ENCODE results near the gene XXYLT1. TPM values are rescaled to one million over a fixed set of nuclear protein-coding genes. Genes with fewer than 3 reads are reported as not detected.

The XXYLT1 gene
- total and polyA plus RNA-seq, 9 of the 15 experiments (the other 6 are each of a cell fraction or from before 2014, with no cell fraction given): 1.9 to 18.9 (median 15.0) TPM

DNA sequence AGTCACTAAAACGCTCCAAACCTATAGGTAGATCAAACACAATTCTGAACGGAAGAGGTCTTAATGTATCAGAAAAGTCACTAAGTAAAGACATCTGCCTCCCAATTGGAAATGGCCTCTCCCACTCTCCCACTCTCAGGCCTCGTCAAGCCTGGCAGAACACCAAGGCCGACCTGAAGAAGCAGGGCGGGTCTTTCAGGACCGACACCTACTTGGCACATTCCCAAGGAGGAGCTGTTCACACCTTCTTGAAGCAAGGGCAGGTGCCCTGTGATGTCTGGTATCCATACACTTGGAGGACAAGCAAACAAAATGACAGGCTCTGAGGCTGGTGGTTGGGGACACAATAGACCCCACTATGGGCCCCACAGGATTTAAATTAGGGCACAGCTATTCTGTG is 30.0 kb downstream of the XXYLT1 start:
- intact Hi-C loops (cut with micrococcal nuclease): no loop called here
- Histone ChIP-seq H3K27me3 (ENCODE audit: control insufficient read depth in 2 of 2, insufficient read depth in 2 of 2, low read length in 2 of 2) (no peaks in the 10 kb centered on the region), H3K9me3 (replicated peaks; ENCODE audit: control insufficient read depth, insufficient read depth, low read depth, low read length) (peaks cover 7% of the 10 kb centered on the region; the same call in 1 of the 2 replicates), H3K36me3 (ENCODE audit: control insufficient read depth, insufficient read depth, low read length) (peaks cover 7% of the 10 kb centered on the region; the same call in 1 of the 3 replicates), H3K4me3 (no peak overlapping the region), H3K9ac (ENCODE audit: insufficient read depth in 1 of 2, low read depth in 2 of 2, low read length in 2 of 2) (no peak overlapping the region), H3K27ac (ENCODE audit: extremely low read depth, low read depth, low read length) (no peak overlapping the region), H3K4me2 (ENCODE audit: insufficient read depth, low read length) (no peak overlapping the region), H2AFZ (ENCODE audit: low read depth, low read length) (no peak overlapping the region), H3K9me1 (ENCODE audit: control insufficient read depth, insufficient read depth, low read length) (no peaks in the 10 kb centered on the region), H3K4me1 (replicated peaks in 1 of 2; ENCODE audit: control insufficient read depth in 2 of 2, insufficient read depth in 2 of 2, low read length in 2 of 2) (no peaks in the 10 kb centered on the region), H3K79me2 (ENCODE audit: control insufficient read depth, insufficient read depth, low read length) (no peaks in the 10 kb centered on the region), H4K20me1 (replicated peaks; ENCODE audit: control insufficient read depth, insufficient read depth, low read length) (no peaks in the 10 kb centered on the region)
- in situ Hi-C loops (cut with MboI): no loop called here
- WGBS (ENCODE audit: insufficient coverage, low coverage, missing lambda C conversion rate): 68% methylated on average over 6 of the region's 6 CpGs
- CTCF ChIA-PET (ENCODE audit: low intra/inter-chr PET ratio): no interaction called here
- no TSS peak for BruUV-seq (replicated peaks)
- FAIRE-seq: no peak
- no peak for ATAC-seq
- DNase-seq (ENCODE audit: extremely low read depth in 1 of 4, low spot score in 3 of 4): no peak
- POLR2A ChIA-PET: no interaction called here
- TF ChIP-seq, protein P1, sequence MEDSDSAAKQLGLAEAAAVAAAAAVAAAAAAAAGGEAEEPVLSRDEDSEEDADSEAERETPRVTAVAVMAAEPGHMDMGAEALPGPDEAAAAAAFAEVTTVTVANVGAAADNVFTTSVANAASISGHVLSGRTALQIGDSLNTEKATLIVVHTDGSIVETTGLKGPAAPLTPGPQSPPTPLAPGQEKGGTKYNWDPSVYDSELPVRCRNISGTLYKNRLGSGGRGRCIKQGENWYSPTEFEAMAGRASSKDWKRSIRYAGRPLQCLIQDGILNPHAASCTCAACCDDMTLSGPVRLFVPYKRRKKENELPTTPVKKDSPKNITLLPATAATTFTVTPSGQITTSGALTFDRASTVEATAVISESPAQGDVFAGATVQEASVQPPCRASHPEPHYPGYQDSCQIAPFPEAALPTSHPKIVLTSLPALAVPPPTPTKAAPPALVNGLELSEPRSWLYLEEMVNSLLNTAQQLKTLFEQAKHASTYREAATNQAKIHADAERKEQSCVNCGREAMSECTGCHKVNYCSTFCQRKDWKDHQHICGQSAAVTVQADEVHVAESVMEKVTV (CRISPR knock-in tag; IDR thresholded peaks at IDR 0.05): no peak
- TF ChIP-seq DMBX1 (CRISPR knock-in tag; IDR thresholded peaks at IDR 0.05; ENCODE audit: borderline replicate concordance) (no peak), TAF15 (IDR thresholded peaks at IDR 0.05; ENCODE audit: low read depth, low read length) (no peak), CEBPB (tag; IDR thresholded peaks at IDR 0.05) (no peak), POLR2AphosphoS2 (IDR thresholded peaks at IDR 0.05; ENCODE audit: low read length) (no peak)
- TF ChIP-seq, protein P2, sequence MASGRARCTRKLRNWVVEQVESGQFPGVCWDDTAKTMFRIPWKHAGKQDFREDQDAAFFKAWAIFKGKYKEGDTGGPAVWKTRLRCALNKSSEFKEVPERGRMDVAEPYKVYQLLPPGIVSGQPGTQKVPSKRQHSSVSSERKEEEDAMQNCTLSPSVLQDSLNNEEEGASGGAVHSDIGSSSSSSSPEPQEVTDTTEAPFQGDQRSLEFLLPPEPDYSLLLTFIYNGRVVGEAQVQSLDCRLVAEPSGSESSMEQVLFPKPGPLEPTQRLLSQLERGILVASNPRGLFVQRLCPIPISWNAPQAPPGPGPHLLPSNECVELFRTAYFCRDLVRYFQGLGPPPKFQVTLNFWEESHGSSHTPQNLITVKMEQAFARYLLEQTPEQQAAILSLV (tag; IDR thresholded peaks at IDR 0.05): no peak
- TF ChIP-seq, protein P3, sequence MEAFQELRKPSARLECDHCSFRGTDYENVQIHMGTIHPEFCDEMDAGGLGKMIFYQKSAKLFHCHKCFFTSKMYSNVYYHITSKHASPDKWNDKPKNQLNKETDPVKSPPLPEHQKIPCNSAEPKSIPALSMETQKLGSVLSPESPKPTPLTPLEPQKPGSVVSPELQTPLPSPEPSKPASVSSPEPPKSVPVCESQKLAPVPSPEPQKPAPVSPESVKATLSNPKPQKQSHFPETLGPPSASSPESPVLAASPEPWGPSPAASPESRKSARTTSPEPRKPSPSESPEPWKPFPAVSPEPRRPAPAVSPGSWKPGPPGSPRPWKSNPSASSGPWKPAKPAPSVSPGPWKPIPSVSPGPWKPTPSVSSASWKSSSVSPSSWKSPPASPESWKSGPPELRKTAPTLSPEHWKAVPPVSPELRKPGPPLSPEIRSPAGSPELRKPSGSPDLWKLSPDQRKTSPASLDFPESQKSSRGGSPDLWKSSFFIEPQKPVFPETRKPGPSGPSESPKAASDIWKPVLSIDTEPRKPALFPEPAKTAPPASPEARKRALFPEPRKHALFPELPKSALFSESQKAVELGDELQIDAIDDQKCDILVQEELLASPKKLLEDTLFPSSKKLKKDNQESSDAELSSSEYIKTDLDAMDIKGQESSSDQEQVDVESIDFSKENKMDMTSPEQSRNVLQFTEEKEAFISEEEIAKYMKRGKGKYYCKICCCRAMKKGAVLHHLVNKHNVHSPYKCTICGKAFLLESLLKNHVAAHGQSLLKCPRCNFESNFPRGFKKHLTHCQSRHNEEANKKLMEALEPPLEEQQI (IDR thresholded peaks at IDR 0.05): no peak
- TF ChIP-seq, protein P4, sequence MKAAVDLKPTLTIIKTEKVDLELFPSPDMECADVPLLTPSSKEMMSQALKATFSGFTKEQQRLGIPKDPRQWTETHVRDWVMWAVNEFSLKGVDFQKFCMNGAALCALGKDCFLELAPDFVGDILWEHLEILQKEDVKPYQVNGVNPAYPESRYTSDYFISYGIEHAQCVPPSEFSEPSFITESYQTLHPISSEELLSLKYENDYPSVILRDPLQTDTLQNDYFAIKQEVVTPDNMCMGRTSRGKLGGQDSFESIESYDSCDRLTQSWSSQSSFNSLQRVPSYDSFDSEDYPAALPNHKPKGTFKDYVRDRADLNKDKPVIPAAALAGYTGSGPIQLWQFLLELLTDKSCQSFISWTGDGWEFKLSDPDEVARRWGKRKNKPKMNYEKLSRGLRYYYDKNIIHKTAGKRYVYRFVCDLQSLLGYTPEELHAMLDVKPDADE (conservative IDR thresholded peaks at IDR 0.05; ENCODE audit: control insufficient read depth, low read depth, low read length): no peak

Measured in K562 (cell line).